K562 (cell line): ENCODE data around the gene LGR6. TPM values are rescaled to one million over a fixed set of nuclear protein-coding genes. Genes with fewer than 3 reads are reported as not detected.

ENCODE experiments used
- ATAC-seq: fragments of 200-7000 bp; cut with Tn5 transposase; 3 replicates; pipeline ENCODE4 v1.9.1; 2020; ENCODE audit warnings: moderate library complexity
- BruUV-seq: library from RNA; stranded (reverse); fragments of 400-500 nt; replicated peaks from 2 replicates; lab custom pipeline; 2021; lab: Mats Ljungman, UMichigan
- CTCF ChIA-PET: fragments of 300-600 bp; formaldehyde crosslinking; extraction: SDS; loops from one replicate; lab custom pipeline; 2021; ENCODE audit warnings: low intra/inter-chr PET ratio; lab: Yijun Ruan, JAX
- POLR2A ChIA-PET: fragments of 300-600, 350-650 bp; sonication (Branson Sonifier 250); formaldehyde crosslinking; extraction: SDS; loops from one replicate; lab custom pipeline; 2021; ENCODE audit warnings: antibody characterized with exemption, inconsistent platforms; lab: Yijun Ruan, JAX
- DNase-seq, 4 experiments: peaks; one replicate each; pipeline versions ENCODE4 v3.0.0 to v3.0.0-alpha.2; 2011 to 2018; ENCODE audit warnings: low spot score in 3 of 4, mixed read lengths in 3 of 4; ENCODE audit errors: extremely low read depth in 1 of 4
- FAIRE-seq: peaks from 2 replicates; lab custom pipeline; 2011; peaks lifted over from hg19 to GRCh38; lab: Jason Lieb, UNC
- H2AFZ ChIP-seq: 2 replicates; pipeline ENCODE4 v1.6.0; 2011; ENCODE audit warnings: low read depth, low read length, control low read depth, inconsistent platforms
- H3K27ac ChIP-seq: fragments of 200-600 bp; 3 replicates; pipeline ENCODE4 v1.8.0; 2011; ENCODE audit warnings: low read depth, mild to moderate bottlenecking, control low read depth, inconsistent platforms, low read length, moderate library complexity, mixed read lengths; ENCODE audit errors: extremely low read depth
- H3K27me3 ChIP-seq, 2 experiments: fragments of 300-600 bp in 1 of 2; 2 replicates in 1 of 2; 3 replicates in 1 of 2; pipeline versions ENCODE4 v1.6.0 to v1.8.0; 2011; ENCODE audit warnings: inconsistent platforms in 2 of 2, low read length in 2 of 2, mild to moderate bottlenecking in 1 of 2, mixed read lengths in 1 of 2, moderate library complexity in 1 of 2; ENCODE audit not compliant: control insufficient read depth in 2 of 2, insufficient read depth in 2 of 2
- H3K36me3 ChIP-seq: fragments of 300-600 bp; 3 replicates; pipeline ENCODE4 v1.8.0; 2011; ENCODE audit warnings: mild to moderate bottlenecking, low read length, inconsistent platforms; ENCODE audit not compliant: control insufficient read depth, insufficient read depth
- H3K4me1 ChIP-seq, 2 experiments: fragments of 200-600 bp in 1 of 2; replicated peaks in 1 of 2; 2 replicates in 1 of 2; 3 replicates in 1 of 2; pipeline versions ENCODE4 v1.5.1 to v1.8.0; 2011; ENCODE audit warnings: inconsistent platforms in 2 of 2, low read length in 2 of 2, mild to moderate bottlenecking in 1 of 2, mixed read lengths in 1 of 2, moderate library complexity in 1 of 2; ENCODE audit not compliant: control insufficient read depth in 2 of 2, insufficient read depth in 2 of 2
- H3K4me2 ChIP-seq: 2 replicates; pipeline ENCODE4 v1.6.1; 2011; ENCODE audit warnings: low read length, control low read depth, inconsistent platforms, mixed read lengths; ENCODE audit not compliant: insufficient read depth
- H3K4me3 ChIP-seq: fragments of 200-600 bp; sonication (generic), shearing (Covaris generic); 2 replicates; pipeline ENCODE4 v1.5.1; 2016; ENCODE audit warnings: control low read depth, inconsistent platforms
- H3K79me2 ChIP-seq: fragments of 200-600 bp; 3 replicates; pipeline ENCODE4 v1.8.0; 2011; ENCODE audit warnings: low read length, inconsistent platforms; ENCODE audit not compliant: control insufficient read depth, insufficient read depth
- H3K9ac ChIP-seq, 2 experiments: 2 replicates each; pipeline versions ENCODE4 v1.6.0 to v1.6.1; 2011; ENCODE audit warnings: low read depth in 2 of 2, low read length in 2 of 2, control low read depth in 1 of 2, inconsistent platforms in 1 of 2, mild to moderate bottlenecking in 1 of 2, mixed read lengths in 1 of 2; ENCODE audit not compliant: insufficient read depth in 1 of 2
- H3K9me1 ChIP-seq: one replicate; pipeline ENCODE4 v1.6.0; 2011; ENCODE audit warnings: inconsistent platforms, mild to moderate bottlenecking, low read length, moderate library complexity; ENCODE audit not compliant: control insufficient read depth, insufficient read depth
- H3K9me3 ChIP-seq: replicated peaks from 2 replicates; pipeline ENCODE4 v1.5.1; 2011; ENCODE audit warnings: low read depth, low read length, inconsistent platforms; ENCODE audit not compliant: control insufficient read depth, insufficient read depth
- H4K20me1 ChIP-seq: replicated peaks from 2 replicates; pipeline ENCODE4 v1.6.1; 2011; ENCODE audit warnings: low read length, inconsistent platforms, mixed read lengths; ENCODE audit not compliant: control insufficient read depth, insufficient read depth
- RBM25 ChIP-seq: fragments of 200-400 bp; formaldehyde crosslinking; IDR thresholded peaks from 2 replicates; pipeline ENCODE4 v1.6.1; 2018; ENCODE audit warnings: low read length, low read depth, moderate library complexity; ENCODE audit not compliant: severe bottlenecking
- WGBS: fragments of 100-300 bp; shearing (Covaris generic); methylation state at CpG from one replicate; pipeline ENCODE4 v1.1.6; 2016; ENCODE audit warnings: low coverage, mixed read lengths; ENCODE audit not compliant: insufficient coverage; ENCODE audit errors: missing lambda C conversion rate; 5-methylcytosine and 5-hydroxymethylcytosine counted together
- in situ Hi-C: fragments of 300-500 bp; cut with MboI; formaldehyde crosslinking; loops from 4 replicates; pipeline ENCODE4 v1.15.0; 2018; ENCODE audit warnings: inconsistent platforms, mixed read lengths
- intact Hi-C: fragments of 100-400 bp; cut with micrococcal nuclease; formaldehyde crosslinking; loops from 2 replicates; pipeline ENCODE4 v1.14.2; 2022
- polyA plus RNA-seq, 8 experiments: library from polyadenylated mRNA; depleted of rRNA in 4 of 8; stranded (reverse) in 5 of 8; unstranded in 3 of 8; fragments of >200 nt; fragmentation: Nextera tagmentation in 2 of 8; fragmentation: Illumina TruSeq in 1 of 8; extraction: Ambion mirVana in 2 of 8; extraction: Trizol in 1 of 8; gene quantifications; 2 replicates each; pipeline versions ENCODE4 v1.2.1 to v1.2.3, GENCODE V29; 2011 to 2014; ENCODE audit warnings: inconsistent platforms in 1 of 8, missing spikeins in 1 of 8
- total RNA-seq, 7 experiments: library from RNA; depleted of rRNA in 6 of 7; stranded (reverse); fragments of >200 nt in 6 of 7; fragmentation: Illumina TruSeq in 2 of 7; extraction: Trizol in 2 of 7; gene quantifications; 2 replicates each; pipeline versions ENCODE4 v1.2.1 to v1.2.3, GENCODE V29; 2011 to 2021; ENCODE audit warnings: low replicate concordance in 1 of 7
- TF ChIP-seq, protein P1 (sequence below): fragments of 450-650 bp; IDR thresholded peaks from 2 replicates; pipeline ENCODE4 v1.6.1; 2017; ENCODE audit warnings: antibody characterized with exemption, mild to moderate bottlenecking

Gene LGR6
- total and polyA plus RNA-seq, 9 of the 15 experiments (the other 6 are each of a cell fraction or from before 2014, with no cell fraction given), result 0.01 to 0.54 (median 0.17) TPM; not detected in 1

DNA sequence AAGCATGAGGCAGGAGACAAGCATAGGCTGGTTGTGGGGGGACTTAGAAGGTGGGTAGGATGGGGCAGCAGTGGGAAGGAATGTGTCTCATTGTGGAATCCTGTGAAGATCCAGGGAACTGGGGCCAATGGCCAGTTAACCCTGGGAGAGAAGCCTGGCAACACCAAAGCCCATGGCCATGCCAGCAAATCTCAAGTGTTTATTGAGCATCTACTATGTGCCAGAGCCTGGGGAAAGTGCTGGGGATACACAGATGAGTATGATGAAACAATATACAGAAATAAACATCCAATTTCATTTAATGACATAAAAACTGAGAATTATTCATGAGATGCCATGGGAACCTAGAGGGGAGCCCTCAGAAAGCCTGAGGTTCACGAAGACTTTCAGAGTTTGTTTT is 17.4 kb downstream of the LGR6 start:
- H3K27me3 ChIP-seq, result peaks cover 40 to 62% of the 10 kb centered on the region in 2 experiments; a peak in 4 of 5 replicates
- H3K9me3 ChIP-seq, result no peaks in the 10 kb centered on the region
- H3K4me1 ChIP-seq, result peaks cover 0 to 6% of the 10 kb centered on the region in 2 experiments; a peak in 2 of 5 replicates
- peak; percentile 71 for TF ChIP-seq RBM25
- TF ChIP-seq, protein P1, sequence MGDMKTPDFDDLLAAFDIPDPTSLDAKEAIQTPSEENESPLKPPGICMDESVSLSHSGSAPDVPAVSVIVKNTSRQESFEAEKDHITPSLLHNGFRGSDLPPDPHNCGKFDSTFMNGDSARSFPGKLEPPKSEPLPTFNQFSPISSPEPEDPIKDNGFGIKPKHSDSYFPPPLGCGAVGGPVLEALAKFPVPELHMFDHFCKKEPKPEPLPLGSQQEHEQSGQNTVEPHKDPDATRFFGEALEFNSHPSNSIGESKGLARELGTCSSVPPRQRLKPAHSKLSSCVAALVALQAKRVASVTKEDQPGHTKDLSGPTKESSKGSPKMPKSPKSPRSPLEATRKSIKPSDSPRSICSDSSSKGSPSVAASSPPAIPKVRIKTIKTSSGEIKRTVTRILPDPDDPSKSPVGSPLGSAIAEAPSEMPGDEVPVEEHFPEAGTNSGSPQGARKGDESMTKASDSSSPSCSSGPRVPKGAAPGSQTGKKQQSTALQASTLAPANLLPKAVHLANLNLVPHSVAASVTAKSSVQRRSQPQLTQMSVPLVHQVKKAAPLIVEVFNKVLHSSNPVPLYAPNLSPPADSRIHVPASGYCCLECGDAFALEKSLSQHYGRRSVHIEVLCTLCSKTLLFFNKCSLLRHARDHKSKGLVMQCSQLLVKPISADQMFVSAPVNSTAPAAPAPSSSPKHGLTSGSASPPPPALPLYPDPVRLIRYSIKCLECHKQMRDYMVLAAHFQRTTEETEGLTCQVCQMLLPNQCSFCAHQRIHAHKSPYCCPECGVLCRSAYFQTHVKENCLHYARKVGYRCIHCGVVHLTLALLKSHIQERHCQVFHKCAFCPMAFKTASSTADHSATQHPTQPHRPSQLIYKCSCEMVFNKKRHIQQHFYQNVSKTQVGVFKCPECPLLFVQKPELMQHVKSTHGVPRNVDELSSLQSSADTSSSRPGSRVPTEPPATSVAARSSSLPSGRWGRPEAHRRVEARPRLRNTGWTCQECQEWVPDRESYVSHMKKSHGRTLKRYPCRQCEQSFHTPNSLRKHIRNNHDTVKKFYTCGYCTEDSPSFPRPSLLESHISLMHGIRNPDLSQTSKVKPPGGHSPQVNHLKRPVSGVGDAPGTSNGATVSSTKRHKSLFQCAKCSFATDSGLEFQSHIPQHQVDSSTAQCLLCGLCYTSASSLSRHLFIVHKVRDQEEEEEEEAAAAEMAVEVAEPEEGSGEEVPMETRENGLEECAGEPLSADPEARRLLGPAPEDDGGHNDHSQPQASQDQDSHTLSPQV, result no peak
- in situ Hi-C loops (loop anchor here (25.0 kb wide), 1 partner anchor 101 kb away; no protein-coding TSS in a partner anchor), intact Hi-C loops (no loop called here)
- no peak overlapping the region for H3K27ac ChIP-seq
- POLR2A ChIA-PET, result no interaction called here
- no peaks in the 10 kb centered on the region for H3K79me2 ChIP-seq
- H2AFZ ChIP-seq, result no peak overlapping the region
- H3K36me3 ChIP-seq, result no peaks in the 10 kb centered on the region
- ATAC-seq (no peak), FAIRE-seq (no peak), DNase-seq (no peak)
- WGBS, result 0% methylated on average over 1 of the region's 1 CpG
- peaks cover 18% of the 10 kb centered on the region; the same call in 1 of the 2 replicates for H4K20me1 ChIP-seq
- CTCF ChIA-PET, result no interaction called here
- H3K9me1 ChIP-seq, result no peaks in the 10 kb centered on the region
- no peak overlapping the region for H3K4me2 ChIP-seq
- BruUV-seq, result no TSS peak
- no peak overlapping the region for H3K4me3 ChIP-seq
- no peak overlapping the region for H3K9ac ChIP-seq
